BLaER1 treated with 17β-estradiol and CSF1 and Interleukin-3, amounts not matched to agents 10 nM and 100 nM (cell line): ENCODE results near the gene WWC2.

Experiments
- H3K27ac ChIP-seq, 11 experiments: shearing (Covaris generic); formaldehyde crosslinking; 2 replicates each; pipeline ENCODE4 v1.8.1; 2022
- H3K27me3 ChIP-seq, 11 experiments: shearing (Covaris generic); formaldehyde crosslinking; 2 replicates each; pipeline ENCODE4 v1.8.1; 2022
- H3K36me3 ChIP-seq, 11 experiments: shearing (Covaris generic); formaldehyde crosslinking; 2 replicates each; pipeline ENCODE4 v1.8.1; 2022
- H3K4me1 ChIP-seq, 10 experiments: shearing (Covaris generic); formaldehyde crosslinking; 2 replicates each; pipeline ENCODE4 v1.8.1; 2022
- H3K4me2 ChIP-seq, 11 experiments: shearing (Covaris generic); formaldehyde crosslinking; 2 replicates each; pipeline ENCODE4 v1.8.1; 2022
- H3K4me3 ChIP-seq, 10 experiments: shearing (Covaris generic); formaldehyde crosslinking; 2 replicates each; pipeline ENCODE4 v1.8.1; 2022
- H3K9ac ChIP-seq, 11 experiments: shearing (Covaris generic); formaldehyde crosslinking; 2 replicates each; pipeline ENCODE4 v1.8.1; 2022
- H3K9me3 ChIP-seq, 11 experiments: shearing (Covaris generic); formaldehyde crosslinking; replicated peaks in 1 of 11; 2 replicates each; pipeline ENCODE4 v1.8.1; 2022
- H4K20me1 ChIP-seq, 11 experiments: shearing (Covaris generic); formaldehyde crosslinking; 2 replicates each; pipeline ENCODE4 v1.8.1; 2022
- Cebpa-rat ChIP-seq, 11 experiments: shearing (Covaris generic); IDR thresholded peaks; 2 replicates each; pipeline ENCODE4 v1.8.1; 2022

WWC2 gene

GRCh38 chr4:183284965-183285364 lies 185.9 kb downstream of the WWC2 start:
- H3K9me3 ChIP-seq = peaks cover 0 to 13% (median 8%) of the 10 kb centered on the region in 11 experiments; a peak in 12 of 22 replicates
- no peak overlapping the region for H3K27ac ChIP-seq
- no peak overlapping the region for H3K4me3 ChIP-seq
- H3K36me3 ChIP-seq = peaks cover 15 to 89% (median 43%) of the 10 kb centered on the region in 11 experiments
- H3K9ac ChIP-seq = no peak overlapping the region
- H3K4me1 ChIP-seq = no peaks in the 10 kb centered on the region
- H3K4me2 ChIP-seq = no peak overlapping the region
- H3K27me3 ChIP-seq = no peaks in the 10 kb centered on the region
- TF ChIP-seq Cebpa-rat (IDR thresholded peaks at IDR 0.05) = no peak
- H4K20me1 ChIP-seq = no peaks in the 10 kb centered on the region

- H3K36me3 ChIP-seq = peaks cover 12 to 89% (median 44%) of the 10 kb centered on the region in 11 experiments
- H3K4me3 ChIP-seq = no peak overlapping the region
- peaks cover 0 to 15% (median 8%) of the 10 kb centered on the region in 11 experiments; a peak in 12 of 22 replicates for H3K9me3 ChIP-seq
- no peaks in the 10 kb centered on the region for H3K4me1 ChIP-seq
- TF ChIP-seq Cebpa-rat (IDR thresholded peaks at IDR 0.05) = no peak
- no peak overlapping the region for H3K9ac ChIP-seq
- no peaks in the 10 kb centered on the region for H4K20me1 ChIP-seq
- H3K4me2 ChIP-seq = no peak overlapping the region
- no peaks in the 10 kb centered on the region for H3K27me3 ChIP-seq
- no peak overlapping the region for H3K27ac ChIP-seq
Observed at GRCh38 chr4:183285886-183286285, 186.8 kb downstream of the WWC2 start.

GRCh38 chr4:183286590-183287308 lies 187.7 kb downstream of the WWC2 start:
- Histone ChIP-seq H3K4me3 (no peak overlapping the region), H3K9ac (no peak overlapping the region), H3K27me3 (no peaks in the 10 kb centered on the region), H4K20me1 (no peaks in the 10 kb centered on the region), H3K4me1 (no peaks in the 10 kb centered on the region), H3K4me2 (no peak overlapping the region), H3K9me3 (peaks cover 0 to 15% (median 8%) of the 10 kb centered on the region in 11 experiments; a peak in 12 of 22 replicates), H3K36me3 (peaks cover 12 to 86% (median 47%) of the 10 kb centered on the region in 11 experiments), H3K27ac (no peak overlapping the region)
- TF ChIP-seq Cebpa-rat (IDR thresholded peaks at IDR 0.05) = no peak

- Histone ChIP-seq H3K4me2 (no peak overlapping the region), H3K36me3 (peaks cover 12 to 86% (median 47%) of the 10 kb centered on the region in 11 experiments), H3K4me3 (no peak overlapping the region), H4K20me1 (no peaks in the 10 kb centered on the region), H3K9me3 (peaks cover 0 to 15% (median 8%) of the 10 kb centered on the region in 11 experiments; a peak in 12 of 22 replicates), H3K27me3 (no peaks in the 10 kb centered on the region), H3K4me1 (no peaks in the 10 kb centered on the region), H3K27ac (no peak overlapping the region), H3K9ac (no peak overlapping the region)
- TF ChIP-seq Cebpa-rat (IDR thresholded peaks at IDR 0.05) = no peak
Observed at GRCh38 chr4:183287309-183287659, 188.2 kb downstream of the WWC2 start.

GRCh38 chr4:183287677-183288076 lies 188.6 kb downstream of the WWC2 start:
- no peak overlapping the region for H3K4me3 ChIP-seq
- H3K4me1 ChIP-seq = no peaks in the 10 kb centered on the region
- TF ChIP-seq Cebpa-rat (IDR thresholded peaks at IDR 0.05) = no peak
- peaks cover 12 to 83% (median 43%) of the 10 kb centered on the region in 11 experiments for H3K36me3 ChIP-seq
- no peaks in the 10 kb centered on the region for H4K20me1 ChIP-seq
- no peaks in the 10 kb centered on the region for H3K27me3 ChIP-seq
- H3K9me3 ChIP-seq = peaks cover 0 to 15% (median 8%) of the 10 kb centered on the region in 11 experiments; a peak in 12 of 22 replicates
- H3K9ac ChIP-seq = no peak overlapping the region
- H3K27ac ChIP-seq = no peak overlapping the region
- H3K4me2 ChIP-seq = no peak overlapping the region

- H3K9me3 ChIP-seq = peaks cover 0 to 15% (median 8%) of the 10 kb centered on the region in 11 experiments; a peak in 12 of 22 replicates
- H3K4me1 ChIP-seq = no peaks in the 10 kb centered on the region
- H3K4me3 ChIP-seq = no peak overlapping the region
- H3K9ac ChIP-seq = no peak overlapping the region
- no peak for TF ChIP-seq Cebpa-rat (IDR thresholded peaks at IDR 0.05)
- no peak overlapping the region for H3K4me2 ChIP-seq
- H3K36me3 ChIP-seq = peaks cover 12 to 72% (median 41%) of the 10 kb centered on the region in 11 experiments
- no peaks in the 10 kb centered on the region for H4K20me1 ChIP-seq
- H3K27me3 ChIP-seq = no peaks in the 10 kb centered on the region
- H3K27ac ChIP-seq = no peak overlapping the region
Observed at GRCh38 chr4:183288955-183289354, 189.9 kb downstream of the WWC2 start.

GRCh38 chr4:183289688-183290087 lies 190.6 kb downstream of the WWC2 start:
- no peak for TF ChIP-seq Cebpa-rat (IDR thresholded peaks at IDR 0.05)
- no peak overlapping the region for H3K4me3 ChIP-seq
- H4K20me1 ChIP-seq = no peaks in the 10 kb centered on the region
- no peak overlapping the region for H3K9ac ChIP-seq
- H3K27ac ChIP-seq = no peak overlapping the region
- peaks cover 0 to 15% (median 8%) of the 10 kb centered on the region in 11 experiments; a peak in 12 of 22 replicates for H3K9me3 ChIP-seq
- H3K4me2 ChIP-seq = no peak overlapping the region
- peaks cover 12 to 70% (median 36%) of the 10 kb centered on the region in 11 experiments for H3K36me3 ChIP-seq
- no peaks in the 10 kb centered on the region for H3K4me1 ChIP-seq
- H3K27me3 ChIP-seq = no peaks in the 10 kb centered on the region

- Histone ChIP-seq H3K27me3 (no peaks in the 10 kb centered on the region), H3K27ac (no peak overlapping the region), H3K4me2 (no peak overlapping the region), H3K9ac (no peak overlapping the region), H3K4me3 (no peak overlapping the region), H3K36me3 (peaks cover 9 to 70% (median 36%) of the 10 kb centered on the region in 11 experiments), H3K4me1 (no peaks in the 10 kb centered on the region), H3K9me3 (peaks cover 0 to 15% (median 8%) of the 10 kb centered on the region in 11 experiments; a peak in 12 of 22 replicates), H4K20me1 (no peaks in the 10 kb centered on the region)
- TF ChIP-seq Cebpa-rat (IDR thresholded peaks at IDR 0.05) = no peak
Observed at GRCh38 chr4:183291070-183291469, 192.0 kb downstream of the WWC2 start.

- no peaks in the 10 kb centered on the region for H3K27me3 ChIP-seq
- H3K27ac ChIP-seq = no peak overlapping the region
- H3K9ac ChIP-seq = no peak overlapping the region
- H3K36me3 ChIP-seq = peaks cover 0 to 41% (median 17%) of the 10 kb centered on the region in 11 experiments; a peak in 14 of 22 replicates
- H4K20me1 ChIP-seq = no peaks in the 10 kb centered on the region
- no peak overlapping the region for H3K4me2 ChIP-seq
- H3K4me3 ChIP-seq = no peak overlapping the region
- TF ChIP-seq Cebpa-rat (IDR thresholded peaks at IDR 0.05) = no peak
- peaks cover 0 to 4% (median 0%) of the 10 kb centered on the region in 11 experiments; a peak in 2 of 22 replicates for H3K9me3 ChIP-seq
- peaks cover 0 to 19% (median 12%) of the 10 kb centered on the region in 10 experiments; a peak in 12 of 20 replicates for H3K4me1 ChIP-seq
Observed at GRCh38 chr4:183295711-183296110, 196.7 kb downstream of the WWC2 start.
